ENCODE measurements around the gene PPP1R12B.

PPP1R12B gene

GRCh38 chr1:202600432-202601041 is 252.0 kb downstream of the PPP1R12B start:
- POLR2A ChIA-PET = no interaction called here

GRCh38 chr1:202603435-202603834 is 254.9 kb downstream of the PPP1R12B start:
- TF ChIP-seq, protein P1, sequence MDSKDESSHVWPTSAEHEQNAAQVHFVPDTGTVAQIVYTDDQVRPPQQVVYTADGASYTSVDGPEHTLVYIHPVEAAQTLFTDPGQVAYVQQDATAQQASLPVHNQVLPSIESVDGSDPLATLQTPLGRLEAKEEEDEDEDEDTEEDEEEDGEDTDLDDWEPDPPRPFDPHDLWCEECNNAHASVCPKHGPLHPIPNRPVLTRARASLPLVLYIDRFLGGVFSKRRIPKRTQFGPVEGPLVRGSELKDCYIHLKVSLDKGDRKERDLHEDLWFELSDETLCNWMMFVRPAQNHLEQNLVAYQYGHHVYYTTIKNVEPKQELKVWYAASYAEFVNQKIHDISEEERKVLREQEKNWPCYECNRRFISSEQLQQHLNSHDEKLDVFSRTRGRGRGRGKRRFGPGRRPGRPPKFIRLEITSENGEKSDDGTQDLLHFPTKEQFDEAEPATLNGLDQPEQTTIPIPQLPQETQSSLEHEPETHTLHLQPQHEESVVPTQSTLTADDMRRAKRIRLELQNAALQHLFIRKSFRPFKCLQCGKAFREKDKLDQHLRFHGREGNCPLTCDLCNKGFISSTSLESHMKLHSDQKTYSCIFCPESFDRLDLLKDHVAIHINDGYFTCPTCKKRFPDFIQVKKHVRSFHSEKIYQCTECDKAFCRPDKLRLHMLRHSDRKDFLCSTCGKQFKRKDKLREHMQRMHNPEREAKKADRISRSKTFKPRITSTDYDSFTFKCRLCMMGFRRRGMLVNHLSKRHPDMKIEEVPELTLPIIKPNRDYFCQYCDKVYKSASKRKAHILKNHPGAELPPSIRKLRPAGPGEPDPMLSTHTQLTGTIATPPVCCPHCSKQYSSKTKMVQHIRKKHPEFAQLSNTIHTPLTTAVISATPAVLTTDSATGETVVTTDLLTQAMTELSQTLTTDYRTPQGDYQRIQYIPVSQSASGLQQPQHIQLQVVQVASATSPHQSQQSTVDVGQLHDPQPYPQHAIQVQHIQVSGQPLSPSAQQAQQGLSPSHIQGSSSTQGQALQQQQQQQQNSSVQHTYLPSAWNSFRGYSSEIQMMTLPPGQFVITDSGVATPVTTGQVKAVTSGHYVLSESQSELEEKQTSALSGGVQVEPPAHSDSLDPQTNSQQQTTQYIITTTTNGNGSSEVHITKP (tag by site-specific recombination; IDR thresholded peaks at IDR 0.05) = no peak
- H3K4me3 ChIP-seq (ENCODE audit: low read depth, low read length) = no peak overlapping the region
- H3K9me3 ChIP-seq (ENCODE audit: control insufficient read depth, insufficient read depth, low read depth, low read length) = no peaks in the 10 kb centered on the region
- ChIA-PET POLR2A (no interaction called here), CTCF (interaction anchor here (0.7 to 1.3 kb wide), 3 partner anchors 10 to 149 kb away, joined by 3 to 9 read pairs (median 3); no protein-coding TSS in a partner anchor)
- no peak overlapping the region for H3K27ac ChIP-seq (ENCODE audit: extremely low read depth, low read depth, low read length)
- H3K4me1 ChIP-seq (ENCODE audit: control insufficient read depth, insufficient read depth, low read length) = no peaks in the 10 kb centered on the region
- H3K36me3 ChIP-seq (ENCODE audit: control insufficient read depth in 2 of 2, insufficient read depth in 1 of 2, low read length in 2 of 2) = no peaks in the 10 kb centered on the region

More at GRCh38 chr1:202600432-202601041, 252.0 kb downstream of the PPP1R12B start:
- CTCF ChIA-PET = interaction anchor here (0.6 to 3.5 kb wide), 26 partner anchors 10 to 1950 kb away, joined by 3 to 18 read pairs (median 5); no protein-coding TSS in a partner anchor
- no peaks in the 10 kb centered on the region for H3K36me3 ChIP-seq (ENCODE audit: control insufficient read depth in 2 of 2, insufficient read depth in 1 of 2, low read length in 2 of 2)
- H3K4me3 ChIP-seq (ENCODE audit: low read depth, low read length) = no peak overlapping the region
- no peaks in the 10 kb centered on the region for H3K4me1 ChIP-seq (ENCODE audit: control insufficient read depth, insufficient read depth, low read length)
- H3K9me3 ChIP-seq (ENCODE audit: control insufficient read depth, insufficient read depth, low read depth, low read length) = no peaks in the 10 kb centered on the region
- TF ChIP-seq ZNF311 (tag by site-specific recombination; IDR thresholded peaks at IDR 0.05; ENCODE audit: borderline replicate concordance) (no peak), ZNF112 (tag by site-specific recombination; IDR thresholded peaks at IDR 0.05) (no peak), ZNF701 (tag by site-specific recombination; IDR thresholded peaks at IDR 0.05) (no peak), ZNF133 (tag by site-specific recombination; IDR thresholded peaks at IDR 0.05) (no peak)
- TF ChIP-seq, protein P1 (tag by site-specific recombination; IDR thresholded peaks at IDR 0.05) = peak; percentile 33; the same call in 1 of the 2 replicates
- no peak overlapping the region for H3K27ac ChIP-seq (ENCODE audit: extremely low read depth, low read depth, low read length)

GRCh38 chr1:202605515-202605914 is 257.0 kb downstream of the PPP1R12B start:
- Histone ChIP-seq H3K9me3 (ENCODE audit: control insufficient read depth, insufficient read depth, low read depth, low read length) (no peaks in the 10 kb centered on the region), H3K36me3 (ENCODE audit: control insufficient read depth in 2 of 2, insufficient read depth in 1 of 2, low read length in 2 of 2) (no peaks in the 10 kb centered on the region), H3K4me3 (ENCODE audit: low read depth, low read length) (no peak overlapping the region), H3K4me1 (ENCODE audit: control insufficient read depth, insufficient read depth, low read length) (no peaks in the 10 kb centered on the region), H3K27ac (ENCODE audit: extremely low read depth, low read depth, low read length) (no peak overlapping the region)
- ChIA-PET POLR2A (no interaction called here), CTCF (interaction anchor here (0.7 kb wide), 2 partner anchors 26 to 51 kb away, joined by 3 to 4 read pairs; no protein-coding TSS in a partner anchor)
- TF ChIP-seq ZNF624 (tag by site-specific recombination; IDR thresholded peaks at IDR 0.05) = no peak
- TF ChIP-seq ZNF138 (tag by site-specific recombination; IDR thresholded peaks at IDR 0.05; ENCODE audit: borderline replicate concordance) = no peak
- no peak for TF ChIP-seq ZNF529 (tag by site-specific recombination; IDR thresholded peaks at IDR 0.05; ENCODE audit: insufficient replicate concordance)
- TF ChIP-seq HOXA7 (CRISPR knock-in tag; IDR thresholded peaks at IDR 0.05; ENCODE audit: borderline replicate concordance) = no peak
- TF ChIP-seq GLIS1 (tag by site-specific recombination; IDR thresholded peaks at IDR 0.05) = no peak
- no peak for TF ChIP-seq YY1 (tag by site-specific recombination; IDR thresholded peaks at IDR 0.05)
- no peak for TF ChIP-seq ZBTB17 (tag by site-specific recombination; IDR thresholded peaks at IDR 0.05)
- no peak for TF ChIP-seq REST (tag by site-specific recombination; IDR thresholded peaks at IDR 0.05)
- no peak for TF ChIP-seq ZBTB1 (tag by site-specific recombination; IDR thresholded peaks at IDR 0.05)
- TF ChIP-seq ZNF843 (tag by site-specific recombination; IDR thresholded peaks at IDR 0.05) = no peak
- no peak for TF ChIP-seq OSR2 (tag by site-specific recombination; IDR thresholded peaks at IDR 0.05)
- TF ChIP-seq ZNF211 (tag by site-specific recombination; IDR thresholded peaks at IDR 0.05; ENCODE audit: low read depth) = no peak
- no peak for TF ChIP-seq ZNF658 (tag by site-specific recombination; IDR thresholded peaks at IDR 0.05)
- no peak for TF ChIP-seq ZNF558 (tag by site-specific recombination; IDR thresholded peaks at IDR 0.05)
